ENCODE measurements around the gene HIRA. TPM values are rescaled to one million over a fixed set of nuclear protein-coding genes. Genes with fewer than 3 reads are reported as not detected.

HIRA gene
- total and polyA plus RNA-seq, 9 of the 15 experiments (the other 6 are each of a cell fraction or from before 2014, with no cell fraction given): 0.96 to 132 (median 58.4) TPM

DNA sequence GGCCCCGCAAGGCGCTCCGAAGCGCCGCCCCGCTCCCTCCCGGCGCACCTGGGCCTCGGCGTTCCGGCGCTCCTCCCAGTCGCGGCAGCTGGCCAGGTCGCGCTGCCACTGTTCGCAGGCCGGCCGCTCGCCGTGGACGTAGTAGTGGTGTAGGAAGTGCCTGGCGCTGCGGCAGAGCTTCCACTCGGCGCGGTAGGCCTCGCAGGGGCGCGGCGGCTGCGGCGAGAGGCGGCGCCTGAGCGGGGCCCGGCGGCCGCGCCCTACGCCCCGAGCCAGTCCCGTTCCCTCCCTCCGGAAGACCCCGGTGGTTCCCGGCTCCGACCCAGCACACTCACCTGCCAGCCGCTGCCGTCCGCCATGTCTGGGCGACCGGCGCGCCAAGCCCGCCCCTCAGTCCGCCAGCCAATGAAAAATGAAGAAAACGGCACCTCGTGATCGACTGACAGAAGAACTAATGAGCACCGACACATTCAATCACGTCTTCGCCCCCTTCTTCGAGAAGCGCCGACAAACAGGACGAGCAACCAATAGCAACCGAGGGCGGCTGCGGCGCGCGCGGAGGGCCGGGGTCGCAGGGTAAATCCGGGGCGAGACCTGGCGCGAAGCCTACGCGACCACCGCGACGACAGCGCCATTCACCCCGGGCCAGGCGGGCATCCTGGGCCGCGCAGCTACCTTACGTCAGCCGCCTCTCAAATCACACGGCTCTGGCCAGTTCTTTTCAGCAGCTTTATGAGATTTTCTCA lies 16.0 kb upstream of the HIRA start, which contains the start of gene C22orf39 (continued):
- TF ChIP-seq, protein P1, sequence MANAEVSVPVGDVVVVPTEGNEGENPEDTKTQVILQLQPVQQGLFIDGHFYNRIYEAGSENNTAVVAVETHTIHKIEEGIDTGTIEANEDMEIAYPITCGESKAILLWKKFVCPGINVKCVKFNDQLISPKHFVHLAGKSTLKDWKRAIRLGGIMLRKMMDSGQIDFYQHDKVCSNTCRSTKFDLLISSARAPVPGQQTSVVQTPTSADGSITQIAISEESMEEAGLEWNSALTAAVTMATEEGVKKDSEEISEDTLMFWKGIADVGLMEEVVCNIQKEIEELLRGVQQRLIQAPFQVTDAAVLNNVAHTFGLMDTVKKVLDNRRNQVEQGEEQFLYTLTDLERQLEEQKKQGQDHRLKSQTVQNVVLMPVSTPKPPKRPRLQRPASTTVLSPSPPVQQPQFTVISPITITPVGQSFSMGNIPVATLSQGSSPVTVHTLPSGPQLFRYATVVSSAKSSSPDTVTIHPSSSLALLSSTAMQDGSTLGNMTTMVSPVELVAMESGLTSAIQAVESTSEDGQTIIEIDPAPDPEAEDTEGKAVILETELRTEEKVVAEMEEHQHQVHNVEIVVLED (CRISPR knock-in tag; IDR thresholded peaks at IDR 0.05): peak; percentile 67
- TF ChIP-seq NFYB (IDR thresholded peaks at IDR 0.05; ENCODE audit: extremely low read depth, insufficient read length) (peak; percentile 98), SRF (CRISPR knock-in tag; IDR thresholded peaks at IDR 0.05) (peak; percentile 61 to 74; a peak in 1 of 4 replicates), ZNF41 (CRISPR knock-in tag; conservative IDR thresholded peaks at IDR 0.05) (peak; percentile 71), ZNF431 (CRISPR knock-in tag; IDR thresholded peaks at IDR 0.05) (no peak), ZNF24 (IDR thresholded peaks at IDR 0.05) (peak; percentile 84; the same call in 1 of the 2 replicates), ASH1L (IDR thresholded peaks at IDR 0.05; ENCODE audit: borderline replicate concordance, low read depth, partially characterized antibody) (peak; percentile 97), FOXP1 (CRISPR knock-in tag; IDR thresholded peaks at IDR 0.05) (no peak), SRSF7 (optimal IDR thresholded peaks at IDR 0.05; ENCODE audit: low read depth, low read length) (peak; percentile 71), HDAC6 (IDR thresholded peaks at IDR 0.05; ENCODE audit: low read depth, low read length) (0 out of 2 replicates have a peak, but pooled peaks have one; percentile 56), ZNF695 (CRISPR knock-in tag; IDR thresholded peaks at IDR 0.05) (peak; percentile 38; the same call in 1 of the 2 replicates), MAFK (IDR thresholded peaks at IDR 0.05; ENCODE audit: low read length) (peak; percentile 10), ZNF583 (CRISPR knock-in tag; IDR thresholded peaks at IDR 0.05) (peak; percentile 92), THRAP3 (IDR thresholded peaks at IDR 0.05; ENCODE audit: borderline replicate concordance) (no peak), HMG20B (CRISPR knock-in tag; IDR thresholded peaks at IDR 0.05) (no peak), ZNF699 (CRISPR knock-in tag; IDR thresholded peaks at IDR 0.05; ENCODE audit: insufficient replicate concordance) (peak; percentile 91), SIX5 (IDR thresholded peaks at IDR 0.05; ENCODE audit: borderline replicate concordance in 1 of 2, insufficient read depth in 1 of 2, low read depth in 1 of 2, low read length in 2 of 2) (peak in 1 of 2 experiments; percentile 1; a peak in 2 of 4 replicates), ZNF586 (CRISPR knock-in tag; conservative IDR thresholded peaks at IDR 0.05) (no peak), HMG20A (CRISPR knock-in tag; conservative IDR thresholded peaks at IDR 0.05) (no peak)
- TF ChIP-seq, protein P2, sequence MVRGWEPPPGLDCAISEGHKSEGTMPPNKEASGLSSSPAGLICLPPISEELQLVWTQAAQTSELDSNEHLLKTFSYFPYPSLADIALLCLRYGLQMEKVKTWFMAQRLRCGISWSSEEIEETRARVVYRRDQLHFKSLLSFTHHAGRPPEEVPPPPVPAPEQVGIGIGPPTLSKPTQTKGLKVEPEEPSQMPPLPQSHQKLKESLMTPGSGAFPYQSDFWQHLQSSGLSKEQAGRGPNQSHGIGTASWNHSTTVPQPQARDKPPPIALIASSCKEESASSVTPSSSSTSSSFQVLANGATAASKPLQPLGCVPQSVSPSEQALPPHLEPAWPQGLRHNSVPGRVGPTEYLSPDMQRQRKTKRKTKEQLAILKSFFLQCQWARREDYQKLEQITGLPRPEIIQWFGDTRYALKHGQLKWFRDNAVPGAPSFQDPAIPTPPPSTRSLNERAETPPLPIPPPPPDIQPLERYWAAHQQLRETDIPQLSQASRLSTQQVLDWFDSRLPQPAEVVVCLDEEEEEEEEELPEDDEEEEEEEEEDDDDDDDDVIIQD (CRISPR knock-in tag; IDR thresholded peaks at IDR 0.05): peak; percentile 41; the same call in 1 of the 2 replicates
- TF ChIP-seq, protein P3, sequence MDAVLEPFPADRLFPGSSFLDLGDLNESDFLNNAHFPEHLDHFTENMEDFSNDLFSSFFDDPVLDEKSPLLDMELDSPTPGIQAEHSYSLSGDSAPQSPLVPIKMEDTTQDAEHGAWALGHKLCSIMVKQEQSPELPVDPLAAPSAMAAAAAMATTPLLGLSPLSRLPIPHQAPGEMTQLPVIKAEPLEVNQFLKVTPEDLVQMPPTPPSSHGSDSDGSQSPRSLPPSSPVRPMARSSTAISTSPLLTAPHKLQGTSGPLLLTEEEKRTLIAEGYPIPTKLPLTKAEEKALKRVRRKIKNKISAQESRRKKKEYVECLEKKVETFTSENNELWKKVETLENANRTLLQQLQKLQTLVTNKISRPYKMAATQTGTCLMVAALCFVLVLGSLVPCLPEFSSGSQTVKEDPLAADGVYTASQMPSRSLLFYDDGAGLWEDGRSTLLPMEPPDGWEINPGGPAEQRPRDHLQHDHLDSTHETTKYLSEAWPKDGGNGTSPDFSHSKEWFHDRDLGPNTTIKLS (IDR thresholded peaks at IDR 0.05; ENCODE audit: borderline replicate concordance, low read depth): peak; percentile 82
- TF ChIP-seq, protein P4, sequence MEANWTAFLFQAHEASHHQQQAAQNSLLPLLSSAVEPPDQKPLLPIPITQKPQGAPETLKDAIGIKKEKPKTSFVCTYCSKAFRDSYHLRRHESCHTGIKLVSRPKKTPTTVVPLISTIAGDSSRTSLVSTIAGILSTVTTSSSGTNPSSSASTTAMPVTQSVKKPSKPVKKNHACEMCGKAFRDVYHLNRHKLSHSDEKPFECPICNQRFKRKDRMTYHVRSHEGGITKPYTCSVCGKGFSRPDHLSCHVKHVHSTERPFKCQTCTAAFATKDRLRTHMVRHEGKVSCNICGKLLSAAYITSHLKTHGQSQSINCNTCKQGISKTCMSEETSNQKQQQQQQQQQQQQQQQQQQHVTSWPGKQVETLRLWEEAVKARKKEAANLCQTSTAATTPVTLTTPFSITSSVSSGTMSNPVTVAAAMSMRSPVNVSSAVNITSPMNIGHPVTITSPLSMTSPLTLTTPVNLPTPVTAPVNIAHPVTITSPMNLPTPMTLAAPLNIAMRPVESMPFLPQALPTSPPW (CRISPR knock-in tag; IDR thresholded peaks at IDR 0.05): peak; percentile 78
